Liver (tissue), 9 donors: ENCODE results near the gene SKI. TPM values are rescaled to one million over a fixed set of nuclear protein-coding genes. Genes with fewer than 3 reads are reported as not detected.
A peak's percentile ranks its signal among the peaks of the same experiment; 100 is the strongest.

ENCODE experiments used
- DNase-seq: peaks from one replicate; pipeline ENCODE4 v3.0.0-alpha.2; 2017; ENCODE audit warnings: low spot score
- H3K27ac ChIP-seq, 2 donors: one replicate each; pipeline ENCODE4 v1.7.0; 2013; ENCODE audit warnings: inconsistent platforms in 2 of 2, low read length in 2 of 2, control low read depth in 1 of 2, low read depth in 1 of 2, mild to moderate bottlenecking in 1 of 2
- H3K27me3 ChIP-seq, 4 donors: one replicate each; pipeline versions ENCODE4 v1.6.1 to v1.7.0; 2013; ENCODE audit warnings: low read length in 3 of 4, inconsistent platforms in 1 of 4, mild to moderate bottlenecking in 1 of 4, moderate library complexity in 1 of 4; ENCODE audit not compliant: control insufficient read depth in 4 of 4, insufficient read depth in 4 of 4
- H3K36me3 ChIP-seq, 4 donors: one replicate each; pipeline versions ENCODE4 v1.6.1 to v1.7.0; 2013; ENCODE audit warnings: low read length in 3 of 4, mild to moderate bottlenecking in 3 of 4, low read depth in 1 of 4, moderate library complexity in 1 of 4; ENCODE audit not compliant: control insufficient read depth in 4 of 4, insufficient read depth in 3 of 4
- H3K4me1 ChIP-seq, 4 donors: one replicate each; pipeline versions ENCODE4 v1.6.1 to v1.7.0; 2013; ENCODE audit warnings: low read length in 3 of 4, mild to moderate bottlenecking in 3 of 4, moderate library complexity in 1 of 4; ENCODE audit not compliant: control insufficient read depth in 4 of 4, insufficient read depth in 4 of 4
- H3K4me3 ChIP-seq, 3 donors: one replicate each; pipeline versions ENCODE4 v1.6.1 to v1.7.0; 2013; ENCODE audit warnings: low read length in 3 of 3, control low read depth in 1 of 3, low read depth in 1 of 3, mild to moderate bottlenecking in 1 of 3
- H3K9ac ChIP-seq, 2 donors: one replicate each; pipeline ENCODE4 v1.7.0; 2013; ENCODE audit warnings: low read length in 2 of 2, mild to moderate bottlenecking in 2 of 2, moderate library complexity in 2 of 2, control low read depth in 1 of 2, low read depth in 1 of 2
- H3K9me3 ChIP-seq, 4 donors: one replicate each; pipeline versions ENCODE4 v1.6.1 to v1.7.0; 2013; ENCODE audit warnings: low read length in 3 of 4; ENCODE audit not compliant: control insufficient read depth in 4 of 4
- FOXA2 ChIP-seq: IDR thresholded peaks from 2 replicates; pipeline ENCODE4 v1.6.1; 2016; ENCODE audit warnings: antibody characterized with exemption
- HNF4G ChIP-seq: IDR thresholded peaks from 2 replicates; pipeline ENCODE4 v1.6.1; 2016; ENCODE audit warnings: antibody characterized with exemption
- RAD21 ChIP-seq, 2 donors: IDR thresholded peaks; 2 replicates each; pipeline ENCODE4 v1.6.1; 2016; ENCODE audit warnings: antibody characterized with exemption in 2 of 2, mild to moderate bottlenecking in 2 of 2
- TAF1 ChIP-seq: conservative IDR thresholded peaks from 2 replicates; pipeline ENCODE4 v1.6.1; 2016; ENCODE audit warnings: antibody characterized with exemption, mild to moderate bottlenecking
- YY1 ChIP-seq: IDR thresholded peaks from 2 replicates; pipeline ENCODE4 v1.6.1; 2016; ENCODE audit warnings: antibody characterized with exemption, mild to moderate bottlenecking
- WGBS: extraction: QIAGEN DNeasy Blood & Tissue Kit; methylation state at CpG from one replicate; pipeline ENCODE4 v1.1.7; 2013; 5-methylcytosine and 5-hydroxymethylcytosine counted together
- polyA plus RNA-seq, 2 donors: library from polyadenylated mRNA; stranded (reverse) in 1 of 2; unstranded in 1 of 2; fragments of 200-250 nt in 1 of 2; fragments of >200 nt in 1 of 2; fragmentation: Nextera tagmentation in 1 of 2; extraction: Ambion mirVana in 1 of 2; gene quantifications; one replicate each; pipeline versions ENCODE4 v1.2.1 to v1.2.3, GENCODE V29; 2013 to 2015
- total RNA-seq, 2 donors: library from RNA; depleted of rRNA; stranded (reverse); fragments of >200 nt; gene quantifications; one replicate each; pipeline ENCODE4 v1.2.3, GENCODE V29; 2014
- TF ChIP-seq, protein P1 (sequence below): IDR thresholded peaks from 2 replicates; pipeline ENCODE4 v1.6.1; 2016; ENCODE audit warnings: antibody characterized with exemption
- TF ChIP-seq, protein P2 (sequence below): IDR thresholded peaks from 2 replicates; pipeline ENCODE4 v1.6.1; 2016; ENCODE audit warnings: antibody characterized with exemption, mild to moderate bottlenecking
- donor health status: healthy.
- donor health status: healthy.
- donor health status: healthy.
- donor health status: healthy.
- donor health status: healthy.

SKI gene
- total and polyA plus RNA-seq, 4 donors: 3.2 to 21.3 (median 19.5) TPM

DNA sequence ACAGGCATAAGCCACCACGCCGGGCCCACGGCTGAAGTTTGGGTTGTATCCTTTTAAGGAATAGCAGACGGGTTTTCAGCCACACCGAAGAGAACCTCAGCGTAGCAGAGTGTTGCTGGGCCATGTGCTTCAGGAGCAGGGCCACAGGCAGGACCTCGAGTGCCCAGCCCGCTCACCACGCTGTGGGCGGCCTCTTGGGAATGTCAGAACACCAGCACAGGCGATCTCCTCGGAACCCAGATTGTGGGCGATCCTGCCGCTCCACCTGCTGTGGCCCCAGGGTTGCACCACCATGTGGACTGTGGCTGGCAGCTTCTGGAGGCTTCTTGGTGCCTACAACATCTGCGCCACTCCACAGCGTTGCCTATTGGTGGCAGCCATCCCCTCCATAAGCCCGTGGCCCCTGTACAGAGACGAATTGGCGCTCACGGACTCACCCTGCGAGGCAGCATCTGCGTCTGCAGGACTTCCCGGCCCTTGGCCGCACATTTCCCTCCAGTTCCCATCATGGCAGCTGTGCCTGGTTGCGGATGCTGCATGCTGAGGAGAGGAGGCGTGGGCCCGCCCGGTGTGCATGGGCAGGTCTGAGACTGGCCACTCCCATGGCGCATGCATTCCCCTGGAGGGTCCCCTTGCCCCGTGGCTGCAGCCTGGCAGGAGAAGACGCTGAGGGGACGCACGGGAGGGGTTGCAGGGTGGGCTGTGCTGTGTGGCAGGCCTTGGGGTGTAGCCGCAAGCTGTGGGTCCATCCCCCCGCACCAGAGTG, 69.3 kb downstream of the SKI start:
- H3K4me1 ChIP-seq: peaks cover 12 to 65% (median 32%) of the 10 kb centered on the region in 4 donors
- 96% methylated on average over 35 of the region's 35 CpGs for WGBS
- TF ChIP-seq YY1: no peak
- TF ChIP-seq FOXA2: no peak
- TF ChIP-seq, protein P1, sequence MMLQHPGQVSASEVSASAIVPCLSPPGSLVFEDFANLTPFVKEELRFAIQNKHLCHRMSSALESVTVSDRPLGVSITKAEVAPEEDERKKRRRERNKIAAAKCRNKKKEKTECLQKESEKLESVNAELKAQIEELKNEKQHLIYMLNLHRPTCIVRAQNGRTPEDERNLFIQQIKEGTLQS: no peak
- TF ChIP-seq, protein P2, sequence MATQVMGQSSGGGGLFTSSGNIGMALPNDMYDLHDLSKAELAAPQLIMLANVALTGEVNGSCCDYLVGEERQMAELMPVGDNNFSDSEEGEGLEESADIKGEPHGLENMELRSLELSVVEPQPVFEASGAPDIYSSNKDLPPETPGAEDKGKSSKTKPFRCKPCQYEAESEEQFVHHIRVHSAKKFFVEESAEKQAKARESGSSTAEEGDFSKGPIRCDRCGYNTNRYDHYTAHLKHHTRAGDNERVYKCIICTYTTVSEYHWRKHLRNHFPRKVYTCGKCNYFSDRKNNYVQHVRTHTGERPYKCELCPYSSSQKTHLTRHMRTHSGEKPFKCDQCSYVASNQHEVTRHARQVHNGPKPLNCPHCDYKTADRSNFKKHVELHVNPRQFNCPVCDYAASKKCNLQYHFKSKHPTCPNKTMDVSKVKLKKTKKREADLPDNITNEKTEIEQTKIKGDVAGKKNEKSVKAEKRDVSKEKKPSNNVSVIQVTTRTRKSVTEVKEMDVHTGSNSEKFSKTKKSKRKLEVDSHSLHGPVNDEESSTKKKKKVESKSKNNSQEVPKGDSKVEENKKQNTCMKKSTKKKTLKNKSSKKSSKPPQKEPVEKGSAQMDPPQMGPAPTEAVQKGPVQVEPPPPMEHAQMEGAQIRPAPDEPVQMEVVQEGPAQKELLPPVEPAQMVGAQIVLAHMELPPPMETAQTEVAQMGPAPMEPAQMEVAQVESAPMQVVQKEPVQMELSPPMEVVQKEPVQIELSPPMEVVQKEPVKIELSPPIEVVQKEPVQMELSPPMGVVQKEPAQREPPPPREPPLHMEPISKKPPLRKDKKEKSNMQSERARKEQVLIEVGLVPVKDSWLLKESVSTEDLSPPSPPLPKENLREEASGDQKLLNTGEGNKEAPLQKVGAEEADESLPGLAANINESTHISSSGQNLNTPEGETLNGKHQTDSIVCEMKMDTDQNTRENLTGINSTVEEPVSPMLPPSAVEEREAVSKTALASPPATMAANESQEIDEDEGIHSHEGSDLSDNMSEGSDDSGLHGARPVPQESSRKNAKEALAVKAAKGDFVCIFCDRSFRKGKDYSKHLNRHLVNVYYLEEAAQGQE: no peak
- no peak overlapping the region for H3K9ac ChIP-seq
- H3K4me3 ChIP-seq: no peak overlapping the region
- H3K27me3 ChIP-seq: no peaks in the 10 kb centered on the region
- no peaks in the 10 kb centered on the region for H3K9me3 ChIP-seq
- H3K36me3 ChIP-seq: no peaks in the 10 kb centered on the region
- no peak overlapping the region for H3K27ac ChIP-seq
- DNase-seq: no peak

DNA sequence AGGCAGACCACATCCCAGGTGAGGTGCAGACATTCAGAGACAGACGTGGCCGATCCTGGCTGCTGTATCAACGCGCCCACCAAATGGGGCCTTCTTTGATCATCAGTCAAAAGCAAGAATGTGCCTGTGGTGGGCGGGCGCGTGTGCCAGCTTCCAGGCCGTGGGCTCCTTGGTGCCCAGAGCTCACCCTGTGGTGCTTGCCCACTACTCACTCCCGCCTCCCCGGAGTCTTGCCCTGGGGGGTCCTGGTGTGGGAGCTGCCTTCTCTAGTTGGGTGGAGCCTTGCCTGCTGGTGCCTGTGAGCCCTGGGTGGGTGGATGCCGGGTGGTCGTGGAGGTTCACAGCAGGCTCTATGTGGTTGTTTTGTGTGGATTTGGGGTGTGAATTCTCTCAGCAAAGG, 70.6 kb downstream of the SKI start:
- DNase-seq: no peak

DNA sequence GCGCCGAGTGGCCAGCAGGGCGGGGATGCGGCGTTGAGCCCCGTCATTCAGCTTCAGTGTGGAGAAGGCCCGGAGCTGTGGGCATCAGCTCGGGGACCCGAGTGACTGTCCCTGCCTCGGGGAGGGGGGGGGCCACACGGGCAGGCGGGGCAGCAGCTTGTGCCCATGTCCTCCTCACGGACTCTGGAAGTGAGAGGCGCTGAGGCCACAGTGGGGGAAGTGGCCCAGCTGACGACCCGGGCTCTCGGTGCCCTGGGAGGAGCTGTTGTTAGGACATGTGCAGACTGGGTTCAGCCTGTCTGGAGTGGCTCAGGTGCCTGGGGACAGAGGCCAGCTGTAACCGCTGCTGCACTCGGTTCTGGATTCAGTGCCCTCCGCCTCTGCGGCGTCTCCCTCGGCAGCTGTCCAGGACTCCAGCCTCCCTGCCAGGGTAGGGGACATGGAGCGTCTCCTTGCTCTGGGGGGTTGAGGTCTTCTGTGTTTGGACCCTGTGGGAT, 71.1 kb downstream of the SKI start:
- no peak for DNase-seq

More for the DNA sequence above, 70.6 kb downstream of the SKI start:
- no peak for TF ChIP-seq HNF4G
- no peak for TF ChIP-seq RAD21 (IDR thresholded peaks at IDR 0.05)
- H3K4me1 ChIP-seq: peaks cover 9 to 55% (median 27%) of the 10 kb centered on the region in 4 donors
- no peaks in the 10 kb centered on the region for H3K9me3 ChIP-seq
- no peak overlapping the region for H3K9ac ChIP-seq
- H3K27ac ChIP-seq: no peak overlapping the region
- H3K36me3 ChIP-seq: peaks cover 2 to 6% (median 4%) of the 10 kb centered on the region in 4 donors
- H3K4me3 ChIP-seq: no peak overlapping the region
- no peaks in the 10 kb centered on the region for H3K27me3 ChIP-seq
- WGBS: 92% methylated on average over 12 of the region's 12 CpGs

More for the DNA sequence above, 71.1 kb downstream of the SKI start:
- Histone ChIP-seq H3K9ac (no peak overlapping the region), H3K27ac (no peak overlapping the region), H3K4me1 (peaks cover 9 to 54% (median 27%) of the 10 kb centered on the region in 4 donors), H3K9me3 (no peaks in the 10 kb centered on the region), H3K27me3 (no peaks in the 10 kb centered on the region), H3K36me3 (peaks cover 2 to 11% (median 6%) of the 10 kb centered on the region in 4 donors), H3K4me3 (no peak overlapping the region)
- 62% methylated on average over 24 of the region's 24 CpGs for WGBS
- no peak for TF ChIP-seq TAF1
- peak in 1 of 2 donors; percentile 11 for TF ChIP-seq RAD21 (IDR thresholded peaks at IDR 0.05)
